A673 (cell line): ENCODE results near the gene MYL11. TPM values are rescaled to one million over a fixed set of nuclear protein-coding genes. Genes with fewer than 3 reads are reported as not detected.

ENCODE experiments used
- BruUV-seq: library from RNA; stranded (reverse); fragments of 400-500 nt; replicated peaks from 2 replicates; lab custom pipeline; 2021; lab: Mats Ljungman, UMichigan
- CTCF ChIA-PET: fragments of 300-600 bp; sonication (Branson Sonifier 250); formaldehyde crosslinking; loops from one replicate; lab custom pipeline; 2022; ENCODE audit warnings: antibody characterized with exemption; lab: Charles Lee
- POLR2A ChIA-PET: fragments of 300-600 bp; sonication (Branson Sonifier 250); formaldehyde crosslinking; loops from one replicate; lab custom pipeline; 2022; ENCODE audit warnings: antibody characterized with exemption; ENCODE audit not compliant: low non-redundant PET; lab: Charles Lee
- DNase-seq: peaks from one replicate; pipeline ENCODE4 v3.0.0-alpha.2; 2015; ENCODE audit warnings: low spot score
- H3K27ac ChIP-seq: fragments of 200-600 bp; sonication (generic); 2 replicates; pipeline ENCODE4 v1.5.1; 2016; ENCODE audit warnings: mixed run types, low read depth, mild to moderate bottlenecking, mixed read lengths, antibody characterized with exemption, low read length; ENCODE audit not compliant: poor library complexity, severe bottlenecking
- H3K27me3 ChIP-seq: fragments of 200-600 bp; sonication (generic); replicated peaks from 2 replicates; pipeline ENCODE4 v1.6.1; 2017; ENCODE audit warnings: mixed run types, low read depth, mild to moderate bottlenecking, mixed read lengths, antibody characterized with exemption, low read length; ENCODE audit not compliant: insufficient read depth, poor library complexity
- H3K36me3 ChIP-seq: fragments of 200-600 bp; sonication (generic); 2 replicates; pipeline ENCODE4 v1.6.1; 2016; ENCODE audit warnings: mixed run types, mild to moderate bottlenecking, mixed read lengths, antibody characterized with exemption, low read length; ENCODE audit not compliant: insufficient read depth, poor library complexity, severe bottlenecking
- H3K4me1 ChIP-seq: fragments of 200-600 bp; sonication (generic); 2 replicates; pipeline ENCODE4 v1.6.1; 2017; ENCODE audit warnings: mixed run types, mild to moderate bottlenecking, mixed read lengths, antibody characterized with exemption, low read length; ENCODE audit not compliant: insufficient read depth, poor library complexity, severe bottlenecking
- H3K4me3 ChIP-seq: fragments of 200-600 bp; sonication (generic); 2 replicates; pipeline ENCODE4 v1.5.1; 2016; ENCODE audit warnings: low read depth, mixed run types, mild to moderate bottlenecking, mixed read lengths, low read length; ENCODE audit not compliant: poor library complexity, severe bottlenecking
- H3K9me3 ChIP-seq: fragments of 200-600 bp; sonication (generic); 2 replicates; pipeline ENCODE4 v1.6.1; 2016; ENCODE audit warnings: mixed run types, low read depth, mild to moderate bottlenecking, mixed read lengths, antibody characterized with exemption, low read length; ENCODE audit not compliant: poor library complexity, severe bottlenecking
- CTCF ChIP-seq: fragments of 300-800, 200-600 bp; sonication (generic); conservative IDR thresholded peaks from 2 replicates; pipeline ENCODE4 v1.5.1; 2017; ENCODE audit warnings: low read depth, mild to moderate bottlenecking, antibody characterized with exemption, low read length, moderate library complexity, mixed read lengths
- EZH2 ChIP-seq: fragments of 200-600 bp; sonication (generic); IDR thresholded peaks from 2 replicates; pipeline ENCODE4 v1.6.1; 2017; ENCODE audit warnings: borderline replicate concordance, low read depth, mild to moderate bottlenecking, mixed read lengths, antibody characterized with exemption, low read length; ENCODE audit not compliant: poor library complexity, severe bottlenecking
- intact Hi-C: fragments of 100-400 bp; cut with micrococcal nuclease; formaldehyde crosslinking; loops from one replicate; pipeline ENCODE4 v1.10.0; 2022; ENCODE audit not compliant: unreplicated experiment
- total RNA-seq: library from RNA; stranded (reverse); gene quantifications from 2 replicates; pipeline ENCODE4 v1.2.3, GENCODE V29; 2021

MYL11 gene
- total RNA-seq, 1 experiment from 2014 or later: not detected

DNA sequence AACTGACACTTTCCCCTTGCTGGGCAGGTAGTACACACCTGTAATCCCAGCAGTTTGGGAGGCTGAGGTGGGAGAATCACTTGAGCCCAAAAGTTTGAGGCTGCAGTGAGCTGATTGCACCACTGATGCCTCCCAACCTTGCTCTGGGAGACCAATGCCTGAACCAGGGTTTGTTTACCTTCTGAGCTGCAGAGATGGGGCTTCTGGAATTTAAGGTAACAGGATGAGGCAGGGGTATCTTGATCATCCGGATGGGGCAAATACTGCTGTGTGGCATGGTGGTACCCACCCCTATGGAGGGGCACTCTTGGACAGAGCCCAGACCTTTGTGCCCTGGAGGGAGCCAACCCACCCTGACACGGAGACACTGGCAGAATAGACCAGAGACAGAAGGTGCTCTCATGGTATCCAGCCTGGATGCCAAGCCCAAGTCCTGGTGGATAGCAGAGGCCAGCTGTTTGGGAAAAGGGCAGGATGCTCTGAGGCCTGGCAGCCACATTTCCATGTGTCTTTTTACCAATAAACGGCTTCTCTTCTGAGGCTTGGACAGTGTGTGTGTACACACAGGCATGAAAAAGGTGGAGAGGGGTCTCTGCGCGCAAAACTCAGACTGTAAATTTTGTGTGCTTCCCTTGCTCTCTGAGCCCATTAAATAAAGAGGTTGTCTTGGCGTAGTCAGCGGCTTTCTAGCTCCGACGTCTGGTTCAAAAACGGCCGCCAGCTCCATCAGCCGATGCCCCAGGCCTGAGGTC is 25.0 kb downstream of the MYL11 start:
- TF ChIP-seq EZH2 (no peak), CTCF (no peak)
- ChIA-PET CTCF (interaction anchor here (0.6 to 1.0 kb wide), 2 partner anchors 30 to 199 kb away, joined by 3 to 4 read pairs; partner anchors contain the start of gene DCTPP1), POLR2A (no interaction called here)
- Histone ChIP-seq H3K4me1 (peaks cover 26% of the 10 kb centered on the region), H3K9me3 (no peaks in the 10 kb centered on the region), H3K36me3 (peaks cover 10% of the 10 kb centered on the region), H3K27me3 (no peaks in the 10 kb centered on the region), H3K27ac (peak overlapping the region; percentile 91), H3K4me3 (peak overlapping the region; percentile 54)
- no peak for DNase-seq
- no TSS peak for BruUV-seq
- intact Hi-C loops: no loop called here

DNA sequence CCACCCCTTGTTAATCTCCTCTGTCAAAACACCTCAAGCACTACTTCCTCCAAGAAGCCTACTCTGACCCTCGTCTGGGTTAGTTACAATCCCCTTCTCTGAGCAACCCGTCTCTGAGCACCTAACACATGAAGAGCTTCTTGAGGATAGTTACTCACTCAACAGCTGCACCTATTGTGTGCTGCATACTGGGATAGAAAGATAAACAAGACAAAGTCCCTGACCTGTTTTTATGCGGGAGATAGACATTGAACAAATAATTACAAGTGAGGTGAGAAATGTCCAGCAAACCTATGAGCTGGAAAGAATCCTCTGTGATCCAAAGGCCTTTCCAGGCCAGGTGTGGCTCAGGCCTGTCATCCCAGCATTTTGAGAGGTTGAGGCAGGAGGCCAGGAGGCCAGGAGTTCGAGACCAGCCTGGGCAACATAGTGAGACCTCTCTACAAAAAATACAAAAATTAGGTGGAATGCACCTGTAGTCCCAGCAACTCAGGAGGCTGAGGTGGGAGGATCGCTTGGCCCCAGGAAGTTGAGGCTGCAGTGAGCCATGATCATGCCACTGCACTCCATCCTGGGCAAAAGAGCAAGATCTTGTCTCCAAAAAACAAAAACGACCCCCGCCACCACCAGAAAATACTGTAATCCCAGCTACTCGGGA is 27.3 kb downstream of the MYL11 start:
- Histone ChIP-seq H3K4me1 (peaks cover 21% of the 10 kb centered on the region), H3K27ac (peak overlapping the region; percentile 4), H3K27me3 (no peaks in the 10 kb centered on the region), H3K36me3 (peaks cover 10% of the 10 kb centered on the region), H3K9me3 (no peaks in the 10 kb centered on the region), H3K4me3 (no peak overlapping the region)
- intact Hi-C loops: no loop called here
- no peak for TF ChIP-seq EZH2
- TF ChIP-seq CTCF: no peak
- ChIA-PET POLR2A (no interaction called here), CTCF (interaction anchor here (0.6 kb wide), 1 partner anchor 207 kb away, joined by 7 read pairs; no protein-coding TSS in a partner anchor)
- BruUV-seq: no TSS peak
- DNase-seq: no peak

DNA sequence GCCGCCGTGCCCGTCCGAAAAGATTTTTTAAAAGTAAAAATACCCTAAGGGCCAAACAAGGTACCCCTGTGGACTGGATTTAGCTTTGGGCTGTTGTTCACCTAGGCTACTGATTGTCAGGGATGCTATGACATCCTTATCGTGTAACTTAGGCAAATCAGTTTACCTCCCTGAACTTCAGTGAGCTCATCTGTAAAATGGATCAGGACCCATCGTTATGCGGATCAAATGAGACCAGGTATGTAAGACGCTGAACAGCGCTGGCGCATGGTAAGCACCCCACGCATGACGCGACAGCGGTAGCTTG is 32.1 kb downstream of the MYL11 start:
- Histone ChIP-seq H3K9me3 (no peaks in the 10 kb centered on the region), H3K36me3 (peaks cover 11% of the 10 kb centered on the region), H3K27ac (peak overlapping the region; percentile 93), H3K4me1 (peaks cover 16% of the 10 kb centered on the region), H3K27me3 (no peaks in the 10 kb centered on the region), H3K4me3 (peak overlapping the region; percentile 96)
- intact Hi-C loops: loop anchor here (5.0 kb wide), 2 partner anchors 34 to 284 kb away; partner anchors contain the start of genes MAPK3, MYL11 and TBC1D10B
- TSS peak; percentile 89 for BruUV-seq
- CTCF ChIA-PET: interaction anchor here (1.1 kb wide), 1 partner anchor 23 kb away, joined by 7 read pairs; the partner anchor contains the start of gene DCTPP1
- TF ChIP-seq CTCF: no peak
- no peak for TF ChIP-seq EZH2
- POLR2A ChIA-PET: interaction anchor here (1.0 kb wide), 2 partner anchors 28 to 36 kb away, joined by 3 to 4 read pairs; no protein-coding TSS in a partner anchor
- no peak for DNase-seq
